Esophagus squamous epithelium (tissue), 5 donors: ENCODE data around the gene ITSN1. TPM values are rescaled to one million over a fixed set of nuclear protein-coding genes. Genes with fewer than 3 reads are reported as not detected.

Source experiments
- DNase-seq: peaks from one replicate; lab custom pipeline; 2025; lab: John Stamatoyannopoulos, UW
- H3K27ac ChIP-seq, 4 donors: fragments of 200-600 bp; sonication (generic); one replicate each; pipeline ENCODE4 v1.5.1; 2016 to 2019; ENCODE audit warnings: mild to moderate bottlenecking in 1 of 4
- H3K27me3 ChIP-seq, 4 donors: fragments of 200-600 bp; sonication (generic); 1 replicate in 3 of 4; 2 replicates in 1 of 4; pipeline versions ENCODE4 v1.5.1 to v1.6.0; 2017 to 2021; ENCODE audit warnings: antibody characterized with exemption in 1 of 4
- H3K36me3 ChIP-seq, 3 donors: fragments of 200-600 bp; sonication (generic); one replicate each; pipeline ENCODE4 v1.5.1; 2016 to 2019
- H3K4me1 ChIP-seq, 3 donors: fragments of 200-600 bp; sonication (generic); one replicate each; pipeline ENCODE4 v1.5.1; 2017 to 2019
- H3K4me3 ChIP-seq, 4 donors: fragments of 200-600 bp; sonication (generic); 1 replicate in 3 of 4; 2 replicates in 1 of 4; pipeline ENCODE4 v1.5.1; 2016 to 2019; ENCODE audit warnings: mild to moderate bottlenecking in 2 of 4, moderate library complexity in 1 of 4
- H3K9me3 ChIP-seq, 3 donors: fragments of 200-600 bp; sonication (generic); one replicate each; pipeline ENCODE4 v1.5.1; 2016 to 2019
- POLR2A ChIP-seq, 4 donors: fragments of 450-650 bp; IDR thresholded peaks; one replicate each; pipeline ENCODE4 v1.6.1; 2017; ENCODE audit warnings: antibody characterized with exemption in 4 of 4, mild to moderate bottlenecking in 4 of 4, moderate library complexity in 3 of 4
- WGBS, 2 donors: methylation state at CpG; one replicate each; pipeline ENCODE4 v1.1.5; 2018; 5-methylcytosine and 5-hydroxymethylcytosine counted together
- intact Hi-C: fragments of 100-400 bp; cut with DNase I; formaldehyde crosslinking; loops from one replicate; pipeline ENCODE4 v1.15.0; 2022
- total RNA-seq, 4 donors: library from RNA; depleted of rRNA; stranded (reverse); fragments of >200 nt; gene quantifications; one replicate each; pipeline ENCODE4 v1.1.0, GENCODE V29; 2016
- TF ChIP-seq, protein P1 (sequence below), 6 experiments: fragments of 450-650 bp in 4 of 6; fragments of 200-600 bp in 2 of 6; sonication (generic) in 2 of 6; IDR thresholded peaks; one replicate each; pipeline ENCODE4 v1.5.1; 2016 to 2019; ENCODE audit warnings: antibody characterized with exemption in 6 of 6, mild to moderate bottlenecking in 4 of 6, moderate library complexity in 4 of 6
- donor health status: DM: yes; HTN: yes; CAD: no.

Gene ITSN1
- total RNA-seq, 4 donors from 2014 or later = 9.5 to 27.1 (median 11.6) TPM

DNA sequence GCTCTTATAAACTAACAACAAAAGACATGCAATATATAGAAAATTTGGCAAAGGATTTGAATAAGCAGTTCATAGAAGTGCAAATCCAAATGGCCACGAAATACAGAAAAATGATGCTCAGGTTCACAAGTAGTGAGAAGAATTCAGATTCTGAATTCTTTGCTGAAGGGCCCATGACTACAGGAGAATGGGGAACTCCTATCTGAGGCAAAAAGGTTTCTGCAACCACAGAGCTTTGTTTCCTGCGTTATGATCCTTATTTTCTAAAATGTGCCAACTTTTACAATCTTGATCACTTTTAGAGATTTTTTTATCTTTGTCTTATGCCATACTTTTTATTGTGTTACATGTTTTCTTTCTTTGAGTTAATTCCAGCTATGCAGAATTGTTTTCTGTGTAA lies 91.3 kb downstream of the ITSN1 start:
- Histone ChIP-seq H3K27ac (no peak overlapping the region), H3K9me3 (no peaks in the 10 kb centered on the region), H3K4me3 (no peak overlapping the region), H3K4me1 (peaks cover 0 to 3% (median 0%) of the 10 kb centered on the region in 3 donors), H3K36me3 (peaks cover 0 to 18% (median 0%) of the 10 kb centered on the region in 3 donors), H3K27me3 (no peaks in the 10 kb centered on the region)
- 61 to 77% methylated on average over 2 of the region's 2 CpGs for WGBS, 2 donors
- DNase-seq = no peak
- TF ChIP-seq POLR2A (IDR thresholded peaks at IDR 0.05) = no peak
- TF ChIP-seq, protein P1, sequence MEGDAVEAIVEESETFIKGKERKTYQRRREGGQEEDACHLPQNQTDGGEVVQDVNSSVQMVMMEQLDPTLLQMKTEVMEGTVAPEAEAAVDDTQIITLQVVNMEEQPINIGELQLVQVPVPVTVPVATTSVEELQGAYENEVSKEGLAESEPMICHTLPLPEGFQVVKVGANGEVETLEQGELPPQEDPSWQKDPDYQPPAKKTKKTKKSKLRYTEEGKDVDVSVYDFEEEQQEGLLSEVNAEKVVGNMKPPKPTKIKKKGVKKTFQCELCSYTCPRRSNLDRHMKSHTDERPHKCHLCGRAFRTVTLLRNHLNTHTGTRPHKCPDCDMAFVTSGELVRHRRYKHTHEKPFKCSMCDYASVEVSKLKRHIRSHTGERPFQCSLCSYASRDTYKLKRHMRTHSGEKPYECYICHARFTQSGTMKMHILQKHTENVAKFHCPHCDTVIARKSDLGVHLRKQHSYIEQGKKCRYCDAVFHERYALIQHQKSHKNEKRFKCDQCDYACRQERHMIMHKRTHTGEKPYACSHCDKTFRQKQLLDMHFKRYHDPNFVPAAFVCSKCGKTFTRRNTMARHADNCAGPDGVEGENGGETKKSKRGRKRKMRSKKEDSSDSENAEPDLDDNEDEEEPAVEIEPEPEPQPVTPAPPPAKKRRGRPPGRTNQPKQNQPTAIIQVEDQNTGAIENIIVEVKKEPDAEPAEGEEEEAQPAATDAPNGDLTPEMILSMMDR (IDR thresholded peaks at IDR 0.05) = no peak
- intact Hi-C loops = no loop called here

DNA sequence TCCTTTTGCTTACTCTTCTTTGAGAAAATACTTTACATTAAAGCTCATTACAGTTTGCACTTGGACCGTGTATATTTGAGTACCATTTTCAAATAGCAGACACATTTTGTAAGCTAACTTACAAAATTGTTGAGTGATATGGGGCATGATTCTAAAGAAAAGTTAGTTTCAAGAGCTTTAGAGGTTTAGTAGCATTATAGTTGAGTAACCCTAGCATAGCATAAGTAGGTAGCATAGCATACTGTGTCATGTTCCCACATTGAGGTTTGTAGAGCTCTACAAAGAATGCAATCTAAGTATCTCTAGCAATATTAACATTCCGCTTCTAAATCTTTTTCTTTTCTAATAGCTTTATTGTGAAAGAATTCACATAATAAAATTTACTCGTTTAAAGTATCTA lies 92.0 kb downstream of the ITSN1 start:
- Histone ChIP-seq H3K4me1 (no peaks in the 10 kb centered on the region), H3K27me3 (no peaks in the 10 kb centered on the region), H3K36me3 (peaks cover 0 to 18% (median 0%) of the 10 kb centered on the region in 3 donors), H3K4me3 (no peak overlapping the region), H3K9me3 (no peaks in the 10 kb centered on the region), H3K27ac (no peak overlapping the region)
- 81 to 85% methylated on average over 3 of the region's 3 CpGs for WGBS, 2 donors
- no peak for TF ChIP-seq POLR2A (IDR thresholded peaks at IDR 0.05)
- TF ChIP-seq, protein P1 (IDR thresholded peaks at IDR 0.05) = no peak
- intact Hi-C loops = no loop called here
- DNase-seq = no peak

DNA sequence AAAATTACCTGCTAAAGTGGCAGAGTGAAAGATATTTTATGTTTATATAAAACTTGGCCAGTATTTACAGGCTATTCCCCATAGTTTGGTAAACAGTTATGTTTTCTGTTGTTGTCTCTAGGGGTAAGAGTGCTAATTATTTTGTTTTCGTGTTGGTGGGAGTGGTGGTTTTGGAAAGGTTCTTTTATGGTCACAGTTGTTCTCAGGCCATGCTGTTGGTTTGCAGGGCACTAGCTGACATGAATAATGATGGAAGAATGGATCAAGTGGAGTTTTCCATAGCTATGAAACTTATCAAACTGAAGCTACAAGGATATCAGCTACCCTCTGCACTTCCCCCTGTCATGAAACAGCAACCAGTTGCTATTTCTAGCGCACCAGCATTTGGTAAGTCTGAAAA lies 92.5 kb downstream of the ITSN1 start:
- no peak overlapping the region for H3K27ac ChIP-seq
- no peaks in the 10 kb centered on the region for H3K27me3 ChIP-seq
- H3K4me1 ChIP-seq = no peaks in the 10 kb centered on the region
- TF ChIP-seq, protein P1 (IDR thresholded peaks at IDR 0.05) = no peak
- no peak for TF ChIP-seq POLR2A (IDR thresholded peaks at IDR 0.05)
- H3K4me3 ChIP-seq = no peak overlapping the region
- peaks cover 0 to 18% (median 0%) of the 10 kb centered on the region in 3 donors for H3K36me3 ChIP-seq
- DNase-seq = no peak
- H3K9me3 ChIP-seq = no peaks in the 10 kb centered on the region
- 87 to 90% methylated on average over 2 of the region's 2 CpGs for WGBS, 2 donors
- intact Hi-C loops = no loop called here

DNA sequence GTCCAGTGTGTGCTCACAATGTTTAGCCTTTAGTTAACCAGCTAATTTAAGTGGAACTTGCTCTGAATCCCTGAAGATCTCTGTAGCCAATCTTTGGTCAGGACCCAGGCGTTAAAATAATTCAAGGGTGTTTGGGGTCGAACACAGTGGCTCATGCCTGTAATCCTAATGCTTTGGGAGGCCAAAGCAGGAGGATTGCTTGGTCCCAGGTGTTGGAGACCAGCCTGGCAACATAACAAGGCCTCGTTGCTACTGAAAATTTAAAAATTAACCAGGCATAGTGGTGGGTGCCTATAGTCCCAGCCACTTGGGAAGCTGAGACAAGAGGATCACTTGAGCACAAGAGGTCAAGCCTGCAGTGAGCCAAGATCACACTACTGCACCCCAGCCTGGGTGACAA lies 94.3 kb downstream of the ITSN1 start:
- DNase-seq = no peak
- H3K27ac ChIP-seq = no peak overlapping the region
- intact Hi-C loops = no loop called here
- WGBS, 2 donors = 71 to 74% methylated on average over 3 of the region's 3 CpGs
- H3K36me3 ChIP-seq = peaks cover 0 to 18% (median 0%) of the 10 kb centered on the region in 3 donors
- TF ChIP-seq, protein P1 (IDR thresholded peaks at IDR 0.05) = no peak
- TF ChIP-seq POLR2A (IDR thresholded peaks at IDR 0.05) = no peak
- H3K4me1 ChIP-seq = no peaks in the 10 kb centered on the region
- no peaks in the 10 kb centered on the region for H3K27me3 ChIP-seq
- H3K4me3 ChIP-seq = no peak overlapping the region
- no peaks in the 10 kb centered on the region for H3K9me3 ChIP-seq

DNA sequence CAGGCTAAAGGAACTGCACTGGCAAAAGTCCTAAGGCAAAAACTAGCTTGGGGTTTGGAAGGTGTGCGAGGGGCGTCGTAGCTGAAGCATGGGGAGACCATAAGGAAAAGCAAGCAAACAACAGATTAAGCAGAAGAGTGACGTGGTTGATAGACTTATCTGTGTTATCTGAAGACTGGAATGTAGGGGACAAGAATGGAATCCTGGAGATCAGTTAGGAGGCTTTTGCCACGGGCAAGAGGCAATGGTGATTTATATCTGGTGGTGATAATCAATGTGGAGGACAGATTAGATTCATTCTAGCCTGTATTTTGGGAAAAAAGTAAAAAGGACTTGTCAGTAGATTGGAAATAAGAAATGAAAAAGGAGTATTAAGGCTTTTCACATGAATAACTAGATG lies 97.4 kb downstream of the ITSN1 start:
- Histone ChIP-seq H3K36me3 (peaks cover 0 to 18% (median 0%) of the 10 kb centered on the region in 3 donors), H3K4me3 (no peak overlapping the region), H3K27ac (no peak overlapping the region), H3K4me1 (no peaks in the 10 kb centered on the region), H3K9me3 (no peaks in the 10 kb centered on the region), H3K27me3 (no peaks in the 10 kb centered on the region)
- DNase-seq = no peak
- WGBS, 2 donors = 79 to 87% methylated on average over 5 of the region's 5 CpGs
- intact Hi-C loops = no loop called here
- TF ChIP-seq, protein P1 (IDR thresholded peaks at IDR 0.05) = no peak
- no peak for TF ChIP-seq POLR2A (IDR thresholded peaks at IDR 0.05)
